H1 (cell line): ENCODE measurements around the gene KRT78. TPM values are rescaled to one million over a fixed set of nuclear protein-coding genes. Genes with fewer than 3 reads are reported as not detected.

Source experiments
- SRF ChIP-seq: IDR thresholded peaks from 2 replicates; pipeline ENCODE4 v1.6.1; 2011; ENCODE audit warnings: mild to moderate bottlenecking, low read depth, low read length, moderate library complexity
- TBP ChIP-seq: IDR thresholded peaks from 2 replicates; pipeline ENCODE4 v1.6.1; 2011; ENCODE audit warnings: low read depth, low read length, improper control_type of control experiment
- polyA plus RNA-seq, 7 experiments: library from polyadenylated mRNA; depleted of rRNA in 3 of 7; stranded (reverse) in 5 of 7; unstranded in 2 of 7; fragments of >200 nt in 5 of 7; fragments of 200-250 nt in 2 of 7; gene quantifications; 1 replicate in 5 of 7; 2 replicates in 1 of 7; 4 replicates in 1 of 7; pipeline versions ENCODE4 v1.2.1 to v1.2.3, GENCODE V29; 2011 to 2013; ENCODE audit warnings: missing spikeins in 2 of 7, mixed read lengths in 2 of 7
- total RNA-seq: library from RNA; stranded (reverse); fragmentation: NEBNext Ultra II Directional; extraction: Animal tissue kit (Norgen Biotek cat#: 25700); gene quantifications from 2 replicates; pipeline ENCODE4 v1.2.1, GENCODE V29; 2021

The KRT78 gene
- total and polyA plus RNA-seq, 2 of the 8 experiments (the other 6 are each of a cell fraction or from before 2014, with no cell fraction given): not detected

GRCh38 chr12:52836042-52836466, 12.7 kb downstream of the KRT78 start (continued):
- TF ChIP-seq SRF (no peak), TBP (no peak)
